T-cell (primary cell): Measurements from ENCODE around the gene GPS2. TPM values are rescaled to one million over a fixed set of nuclear protein-coding genes. Genes with fewer than 3 reads are reported as not detected.

Experiments used
- ATAC-seq, 4 experiments: fragments of 200-7000 bp in 3 of 4; fragments of 150-1000 bp in 1 of 4; cut with Tn5 transposase; replicated peaks in 1 of 4; 1 replicate in 3 of 4; 2 replicates in 1 of 4; pipeline ENCODE4 v1.10.0; 2021; ENCODE audit warnings: moderate library complexity in 3 of 4, mild to moderate bottlenecking in 2 of 4, moderate number of reproducible peaks in 1 of 4
- CTCF ChIA-PET, 2 donors: fragments of 300-600 bp; sonication (Branson Sonifier 250); formaldehyde crosslinking; loops; one replicate each; lab custom pipeline; 2022; ENCODE audit warnings: antibody characterized with exemption in 2 of 2; lab: Charles Lee
- POLR2A ChIA-PET, 2 donors: fragments of 300-600 bp; sonication (Branson Sonifier 250); formaldehyde crosslinking; loops; one replicate each; lab custom pipeline; 2022; ENCODE audit warnings: antibody characterized with exemption in 2 of 2; lab: Charles Lee
- DNase-seq, 35 experiments: peaks; one replicate each; pipeline versions ENCODE4 v3.0.0 to v3.0.0-alpha.2; 2013 to 2023
- H3K27ac ChIP-seq: one replicate; pipeline ENCODE4 v1.5.1; 2013; ENCODE audit warnings: low read length
- H3K27me3 ChIP-seq, 2 experiments: replicated peaks in 1 of 2; 1 replicate in 1 of 2; 2 replicates in 1 of 2; pipeline versions ENCODE4 v1.6.1 to v1.7.0; 2013; ENCODE audit warnings: low read length in 1 of 2, mixed read lengths in 1 of 2; ENCODE audit not compliant: control insufficient read depth in 2 of 2, insufficient read depth in 2 of 2; ENCODE audit errors: extremely low read depth in 1 of 2
- H3K36me3 ChIP-seq, 2 donors: 1 replicate in 1 of 2; 2 replicates in 1 of 2; pipeline versions ENCODE4 v1.6.1 to v1.7.0; 2013; ENCODE audit warnings: low read length in 1 of 2; ENCODE audit not compliant: control insufficient read depth in 2 of 2, insufficient read depth in 1 of 2; ENCODE audit errors: extremely low read depth in 1 of 2
- H3K4me1 ChIP-seq, 2 experiments: 1 replicate in 1 of 2; 2 replicates in 1 of 2; pipeline versions ENCODE4 v1.6.1 to v1.7.0; 2013; ENCODE audit warnings: low read length in 2 of 2, mixed read lengths in 1 of 2; ENCODE audit not compliant: insufficient read depth in 2 of 2, control insufficient read depth in 1 of 2; ENCODE audit errors: extremely low read depth in 1 of 2
- H3K4me3 ChIP-seq, 2 donors: 1 replicate in 1 of 2; 2 replicates in 1 of 2; pipeline versions ENCODE4 v1.5.1 to v1.7.0; 2013; ENCODE audit warnings: mild to moderate bottlenecking in 2 of 2, low read length in 1 of 2, moderate library complexity in 1 of 2; ENCODE audit not compliant: control insufficient read depth in 1 of 2; ENCODE audit errors: extremely low read depth in 1 of 2
- H3K9me3 ChIP-seq: 2 replicates; pipeline ENCODE4 v1.7.0; 2013
- H3K27ac Mint-ChIP-seq, 2 donors: one replicate each; pipeline ENCODE4 v1.8.0; 2020 to 2021; ENCODE audit warnings: mild to moderate bottlenecking in 2 of 2, mixed read lengths in 2 of 2
- H3K27me3 Mint-ChIP-seq, 2 donors: one replicate each; pipeline ENCODE4 v1.8.0; 2021 to 2022; ENCODE audit warnings: mixed read lengths in 2 of 2
- H3K36me3 Mint-ChIP-seq: one replicate; pipeline ENCODE4 v1.8.0; 2021; ENCODE audit warnings: mixed read lengths
- H3K4me1 Mint-ChIP-seq, 3 donors: one replicate each; pipeline ENCODE4 v1.8.0; 2020 to 2022; ENCODE audit warnings: mixed read lengths in 3 of 3, mild to moderate bottlenecking in 1 of 3
- H3K4me3 Mint-ChIP-seq, 3 donors: one replicate each; pipeline ENCODE4 v1.8.0; 2020 to 2022; ENCODE audit warnings: mild to moderate bottlenecking in 3 of 3, mixed read lengths in 3 of 3, moderate library complexity in 3 of 3
- H3K9me3 Mint-ChIP-seq, 3 donors: one replicate each; pipeline ENCODE4 v1.8.0; 2020 to 2022; ENCODE audit warnings: mixed read lengths in 3 of 3
- WGBS: methylation state at CpG from one replicate; pipeline ENCODE4 v1.1.5; 2013; ENCODE audit warnings: missing lambda C conversion rate; ENCODE audit not compliant: insufficient coverage; 5-methylcytosine and 5-hydroxymethylcytosine counted together
- total RNA-seq, 35 experiments: library from RNA in 6 of 35; stranded (reverse) in 6 of 35; fragments of 120-200 nt in 1 of 35; gene quantifications; one replicate each; pipeline versions ENCODE4 v1.2.1 to v1.2.4 and lab custom pipeline; 2013 to 2026

The GPS2 gene
- total RNA-seq, 5 donors from 2014 or later (not counting 1 experiment from before 2014, with no cell fraction given), result 114 to 129 (median 125) TPM

DNA sequence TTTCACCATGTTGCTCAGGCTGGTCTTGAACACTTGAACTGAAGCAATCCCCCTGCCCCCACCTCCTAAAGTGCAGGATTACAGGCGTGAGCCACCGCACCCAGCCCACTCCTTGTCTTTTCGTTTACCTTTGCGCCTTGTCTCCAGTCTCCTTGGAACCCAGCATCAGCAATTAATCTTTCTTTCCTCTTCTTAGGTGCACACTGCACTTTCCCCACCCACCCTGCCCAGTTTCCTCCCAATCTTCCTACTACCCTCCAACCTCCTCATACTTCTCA lies 51.4 kb downstream of the GPS2 start:
- H3K4me1 ChIP-seq, result peaks cover 6 to 35% of the 10 kb centered on the region in 2 experiments
- peak in 1 of 4 experiments; percentile 2 for ATAC-seq
- H3K36me3 Mint-ChIP-seq, result no peaks in the 10 kb centered on the region
- H3K27me3 Mint-ChIP-seq, result peaks cover 3 to 30% of the 10 kb centered on the region in 2 donors
- ChIA-PET POLR2A (interaction anchor here in 1 of 2 donors (0.6 kb wide), 1 partner anchor 73 kb away, joined by 3 read pairs; no protein-coding TSS in a partner anchor), CTCF (no interaction called here)
- H3K36me3 ChIP-seq, result peaks cover 0 to 10% of the 10 kb centered on the region in 2 donors
- no peak for DNase-seq
- peak overlapping the region; percentile 64 to 67 for H3K27ac Mint-ChIP-seq
- H3K27ac ChIP-seq, result no peak overlapping the region
- H3K4me3 ChIP-seq, result no peak overlapping the region
- no peaks in the 10 kb centered on the region for H3K9me3 ChIP-seq
- no peaks in the 10 kb centered on the region for H3K9me3 Mint-ChIP-seq
- WGBS, result 32% methylated on average over 4 of the region's 4 CpGs
- peaks cover 0 to 51% of the 10 kb centered on the region in 2 experiments for H3K27me3 ChIP-seq
- H3K4me3 Mint-ChIP-seq, result peak overlapping the region; percentile 25 to 76 (median 71)
- peaks cover 22 to 23% (median 22%) of the 10 kb centered on the region in 3 donors for H3K4me1 Mint-ChIP-seq

DNA sequence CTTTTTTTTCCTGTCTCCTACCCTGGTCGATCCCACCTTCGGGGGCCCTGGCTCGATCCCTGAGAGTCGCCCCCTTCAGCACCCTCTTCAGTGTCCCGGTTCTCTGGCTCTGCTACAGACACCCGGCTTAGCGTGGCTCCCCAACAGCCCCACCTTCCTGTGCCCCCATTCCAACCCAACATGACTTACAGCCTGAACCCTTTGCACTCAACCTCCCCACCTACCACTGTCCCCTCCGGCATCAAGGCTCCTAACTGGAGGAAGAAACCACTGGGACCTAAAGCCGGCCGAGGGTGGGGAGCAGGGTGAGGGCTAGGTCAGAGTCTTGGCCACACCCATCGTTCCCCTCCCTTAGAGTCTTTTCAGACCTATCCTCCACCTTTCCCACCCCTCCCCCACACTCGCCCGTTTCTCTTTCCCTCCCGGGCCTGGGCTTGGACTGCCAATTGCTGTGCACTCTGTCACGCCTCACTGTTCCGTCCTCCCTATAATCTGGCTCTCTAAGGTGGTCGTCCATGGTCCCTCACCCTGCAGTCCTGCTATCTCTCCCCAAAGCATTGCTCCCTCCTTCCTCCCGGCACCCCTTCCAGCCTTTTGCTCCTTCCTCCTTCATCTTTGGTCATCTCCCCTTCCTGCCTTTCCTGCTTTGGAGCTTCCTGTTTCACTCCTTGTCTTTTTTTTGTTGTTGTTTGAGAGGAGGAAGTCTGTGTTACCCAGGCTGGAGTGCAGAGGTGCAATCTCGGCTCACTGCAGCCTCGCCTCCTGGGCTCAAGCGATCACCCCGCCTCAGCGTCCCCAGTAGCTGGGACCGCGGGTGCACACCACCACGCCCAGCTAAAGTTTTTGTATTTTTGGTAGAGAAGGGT lies 52.0 kb downstream of the GPS2 start:
- Mint-ChIP-seq H3K27me3 (peaks cover 3 to 30% of the 10 kb centered on the region in 2 donors), H3K9me3 (no peaks in the 10 kb centered on the region), H3K27ac (peak overlapping the region; percentile 60 to 79), H3K36me3 (no peaks in the 10 kb centered on the region), H3K4me1 (peaks cover 22 to 23% (median 22%) of the 10 kb centered on the region in 3 donors), H3K4me3 (peak overlapping the region; percentile 71 to 76 (median 76))
- peaks cover 6 to 35% of the 10 kb centered on the region in 2 experiments for H3K4me1 ChIP-seq
- H3K9me3 ChIP-seq, result no peaks in the 10 kb centered on the region
- ATAC-seq (peak; percentile 7 to 44 (median 16)), DNase-seq (peak in 1 of 35 experiments; percentile 30)
- H3K27ac ChIP-seq, result no peak overlapping the region
- 8% methylated on average over 10 of the region's 26 CpGs for WGBS
- peak overlapping the region; percentile 31 to 49 for H3K4me3 ChIP-seq
- H3K27me3 ChIP-seq, result peaks cover 0 to 51% of the 10 kb centered on the region in 2 experiments
- ChIA-PET POLR2A (interaction anchor here in 1 of 2 donors (0.6 kb wide), 1 partner anchor 73 kb away, joined by 3 read pairs; no protein-coding TSS in a partner anchor), CTCF (no interaction called here)
- H3K36me3 ChIP-seq, result peaks cover 0 to 15% of the 10 kb centered on the region in 2 donors

Other genes starting within 250 kb of the GPS2 start
- not detected for gene CLEC10A, start 235.1 kb downstream of the GPS2 start, total RNA-seq
- gene ASGR2, start 200.5 kb downstream of the GPS2 start, total RNA-seq, result under 1 TPM in 4 of 5 donors, not detected in 1; 0.25 to 0.55 (median 0.47) TPM
- 1 to 10 TPM in 2 of 5 donors, under 1 TPM in 3; 0.60 to 1.8 (median 0.82) TPM for gene ASGR1, start 136.0 kb downstream of the GPS2 start, total RNA-seq
- 10 to 100 TPM in 2 of 5 donors, 1 to 10 TPM in 3; 8.1 to 13.6 (median 9.3) TPM for gene DLG4, start 95.5 kb downstream of the GPS2 start, total RNA-seq
- gene ACADVL, start 95.4 kb downstream of the GPS2 start, total RNA-seq, result 100 to 1,000 TPM; 275 to 424 (median 385) TPM
- gene DVL2, start 80.8 kb downstream of the GPS2 start, total RNA-seq, result 10 to 100 TPM; 48.2 to 76.3 (median 70.4) TPM
- 10 to 100 TPM; 13.3 to 51.6 (median 43.5) TPM for gene PHF23, start 75.9 kb downstream of the GPS2 start, total RNA-seq
- 100 to 1,000 TPM; 197 to 278 (median 276) TPM for gene GABARAP, start 72.9 kb downstream of the GPS2 start, total RNA-seq
- 100 to 1,000 TPM; 109 to 131 (median 125) TPM for gene CTDNEP1, start 63.6 kb downstream of the GPS2 start, total RNA-seq
- 10 to 100 TPM; 29.8 to 35.9 (median 33.3) TPM for gene ELP5, start 63.1 kb downstream of the GPS2 start, total RNA-seq
- 1 to 10 TPM; 2.4 to 5.9 (median 2.9) TPM for gene CLDN7, start 52.9 kb downstream of the GPS2 start, total RNA-seq
- under 1 TPM in 1 of 5 donors, not detected in 4; 0.06 TPM for gene SLC2A4, start 33.6 kb downstream of the GPS2 start, total RNA-seq
- under 1 TPM in 4 of 5 donors, not detected in 1; 0.20 to 0.57 (median 0.45) TPM for gene YBX2, start 20.7 kb downstream of the GPS2 start, total RNA-seq
- gene EIF5A, start 7.7 kb downstream of the GPS2 start, total RNA-seq, result 100 to 1,000 TPM; 286 to 481 (median 306) TPM
- gene NEURL4, start 14.0 kb upstream of the GPS2 start, total RNA-seq, result 10 to 100 TPM; 49.5 to 90.2 (median 80.0) TPM
- 100 to 1,000 TPM; 531 to 781 (median 649) TPM for gene ACAP1, start 21.2 kb upstream of the GPS2 start, total RNA-seq
- 1 to 10 TPM; 2.4 to 7.3 (median 4.8) TPM for gene KCTD11, start 36.8 kb upstream of the GPS2 start, total RNA-seq
- not detected for gene TMEM95, start 39.8 kb upstream of the GPS2 start, total RNA-seq
- 10 to 100 TPM in 3 of 5 donors, 1 to 10 TPM in 2; 5.7 to 18.3 (median 16.0) TPM for gene TNK1, start 65.7 kb upstream of the GPS2 start, total RNA-seq
- 100 to 1,000 TPM; 101 to 145 (median 140) TPM for gene PLSCR3, start 79.2 kb upstream of the GPS2 start, total RNA-seq
- gene TMEM256, start 88.7 kb upstream of the GPS2 start, total RNA-seq, result 10 to 100 TPM; 28.7 to 48.9 (median 45.6) TPM
- gene NLGN2, start 92.5 kb upstream of the GPS2 start, total RNA-seq, result 1 to 10 TPM; 6.8 to 8.9 (median 8.4) TPM
- gene SPEM1, start 105.0 kb upstream of the GPS2 start, total RNA-seq, result not detected
- gene SPEM2, start 110.3 kb upstream of the GPS2 start, total RNA-seq, result not detected
- not detected for gene SPEM3, start 113.5 kb upstream of the GPS2 start, total RNA-seq
- 10 to 100 TPM in 3 of 5 donors, 1 to 10 TPM in 2; 8.8 to 26.9 (median 23.5) TPM for gene TMEM102, start 120.1 kb upstream of the GPS2 start, total RNA-seq
- 1 to 10 TPM; 2.4 to 4.2 (median 3.3) TPM for gene FGF11, start 124.2 kb upstream of the GPS2 start, total RNA-seq
- gene CHRNB1, start 129.7 kb upstream of the GPS2 start, total RNA-seq, result 10 to 100 TPM in 3 of 5 donors, 1 to 10 TPM in 2; 6.6 to 12.0 (median 11.0) TPM
- 10 to 100 TPM; 64.0 to 86.6 (median 82.7) TPM for gene ZBTB4, start 164.3 kb upstream of the GPS2 start, total RNA-seq
- gene SLC35G6, start 166.1 kb upstream of the GPS2 start, total RNA-seq, result not detected
- gene POLR2A, start 169.0 kb upstream of the GPS2 start, total RNA-seq, result 100 to 1,000 TPM; 198 to 444 (median 212) TPM
- 10 to 100 TPM; 38.3 to 72.8 (median 61.4) TPM for gene TNFSF12, start 233.7 kb upstream of the GPS2 start, total RNA-seq
- gene TNFSF13, start 243.4 kb upstream of the GPS2 start, total RNA-seq, result 1 to 10 TPM; 1.3 to 5.6 (median 4.6) TPM
- gene SENP3, start 246.6 kb upstream of the GPS2 start, total RNA-seq, result 10 to 100 TPM; 38.7 to 43.3 (median 42.6) TPM